ENCODE results near the gene ARRDC5. TPM values are rescaled to one million over a fixed set of nuclear protein-coding genes. Genes with fewer than 3 reads are reported as not detected.
"Not testable (repeated sequence)": the region's sequence is repeated elsewhere in the genome, so short reads cannot be mapped to it uniquely, and the experiment has no call there.

Gene ARRDC5
- total RNA-seq = not detected in 2 replicates

- no peak for DNase-seq (ENCODE audit: low read depth)
- H3K36me3 ChIP-seq (ENCODE audit: control insufficient read depth, insufficient read depth, low read length) = no peaks in the 10 kb centered on the region
- H3K27me3 ChIP-seq (ENCODE audit: control insufficient read depth, insufficient read depth, low read length) = no peaks in the 10 kb centered on the region
- no peak for TF ChIP-seq CTCF (IDR thresholded peaks at IDR 0.05; ENCODE audit: insufficient read depth, low read length, poor library complexity, severe bottlenecking)
- no peak within 1 kb of the TSS for H3K4me3 ChIP-seq (ENCODE audit: low read depth, low read length)
Measured at GRCh38 chr19:4902796-4903195, at the start of gene ARRDC5. Gene ARRDC5, minus strand, starts transcription at chr19:4902896. Its CDS starts 71 bp downstream, at chr19:4902825.

DNA sequence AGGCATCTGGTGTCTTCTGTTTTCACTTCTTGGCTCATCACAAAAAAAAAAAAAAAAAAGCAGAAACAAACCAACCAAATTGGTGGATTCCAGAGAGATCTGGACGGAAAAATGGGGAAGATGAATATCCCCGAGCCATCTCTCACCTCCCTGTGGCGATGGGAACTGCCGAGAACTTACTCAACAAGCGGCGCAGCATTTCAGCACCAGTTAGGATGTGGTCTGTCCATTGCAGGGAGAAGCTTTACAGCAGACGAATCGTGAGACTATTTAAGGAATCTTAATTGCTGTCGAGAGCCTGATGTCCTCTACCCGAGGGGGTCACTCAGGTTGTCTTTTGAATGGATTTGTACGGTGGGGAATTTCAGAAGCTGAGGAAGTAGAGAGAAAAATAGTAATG is 49.0 kb upstream of the ARRDC5 start:
- Histone ChIP-seq H3K4me3 (ENCODE audit: low read depth, low read length) (no peak overlapping the region), H3K27me3 (ENCODE audit: control insufficient read depth, insufficient read depth, low read length) (no peaks in the 10 kb centered on the region), H3K36me3 (ENCODE audit: control insufficient read depth, insufficient read depth, low read length) (no peaks in the 10 kb centered on the region)
- TF ChIP-seq CTCF (IDR thresholded peaks at IDR 0.05; ENCODE audit: insufficient read depth, low read length, poor library complexity, severe bottlenecking) = no peak
- no peak for DNase-seq (ENCODE audit: low read depth)

GRCh38 chr19:4950650-4951049 is 48.0 kb upstream of the ARRDC5 start:
- H3K4me3 ChIP-seq (ENCODE audit: low read depth, low read length); DNase-seq (ENCODE audit: low read depth); H3K27me3 ChIP-seq (ENCODE audit: control insufficient read depth, insufficient read depth, low read length); H3K36me3 ChIP-seq (ENCODE audit: control insufficient read depth, insufficient read depth, low read length): not testable (repeated sequence)

- not testable (repeated sequence) for H3K4me3 ChIP-seq (ENCODE audit: low read depth, low read length); DNase-seq (ENCODE audit: low read depth); H3K36me3 ChIP-seq (ENCODE audit: control insufficient read depth, insufficient read depth, low read length)
Measured at GRCh38 chr19:4941638-4942169, 39.0 kb upstream of the ARRDC5 start.

DNA sequence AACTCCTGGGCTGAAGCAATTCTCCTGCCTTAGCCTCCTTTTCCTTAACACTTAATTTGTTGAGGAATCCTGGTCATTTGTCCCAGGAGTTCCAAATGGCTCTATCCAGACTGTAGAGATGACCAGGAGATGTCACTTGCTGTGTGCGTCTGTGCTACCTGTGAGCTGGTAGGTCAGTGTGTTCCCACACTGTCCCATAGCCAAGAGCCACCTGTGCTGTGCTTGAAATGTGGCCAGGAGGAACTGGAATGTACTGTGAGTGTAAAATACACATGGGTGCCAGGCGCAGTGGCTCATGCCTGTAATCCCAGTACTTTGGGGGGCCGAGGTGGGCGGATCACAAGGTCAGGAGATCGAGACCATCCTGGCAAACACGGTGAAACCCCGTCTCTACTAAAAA is 36.8 kb upstream of the ARRDC5 start:
- DNase-seq (ENCODE audit: low read depth) = no peak
- TF ChIP-seq CTCF (IDR thresholded peaks at IDR 0.05; ENCODE audit: insufficient read depth, low read length, poor library complexity, severe bottlenecking) = no peak
- H3K27me3 ChIP-seq (ENCODE audit: control insufficient read depth, insufficient read depth, low read length) = no peaks in the 10 kb centered on the region
- no peaks in the 10 kb centered on the region for H3K36me3 ChIP-seq (ENCODE audit: control insufficient read depth, insufficient read depth, low read length)
- no peak overlapping the region for H3K4me3 ChIP-seq (ENCODE audit: low read depth, low read length)

More at GRCh38 chr19:4941638-4942169, 39.0 kb upstream of the ARRDC5 start:
- not testable (repeated sequence) for H3K27me3 ChIP-seq (ENCODE audit: control insufficient read depth, insufficient read depth, low read length)

- not testable (repeated sequence) for H3K36me3 ChIP-seq (ENCODE audit: control insufficient read depth, insufficient read depth, low read length); H3K4me3 ChIP-seq (ENCODE audit: low read depth, low read length); H3K27me3 ChIP-seq (ENCODE audit: control insufficient read depth, insufficient read depth, low read length); DNase-seq (ENCODE audit: low read depth)
Measured at GRCh38 chr19:4938461-4938860, 35.8 kb upstream of the ARRDC5 start.

DNA sequence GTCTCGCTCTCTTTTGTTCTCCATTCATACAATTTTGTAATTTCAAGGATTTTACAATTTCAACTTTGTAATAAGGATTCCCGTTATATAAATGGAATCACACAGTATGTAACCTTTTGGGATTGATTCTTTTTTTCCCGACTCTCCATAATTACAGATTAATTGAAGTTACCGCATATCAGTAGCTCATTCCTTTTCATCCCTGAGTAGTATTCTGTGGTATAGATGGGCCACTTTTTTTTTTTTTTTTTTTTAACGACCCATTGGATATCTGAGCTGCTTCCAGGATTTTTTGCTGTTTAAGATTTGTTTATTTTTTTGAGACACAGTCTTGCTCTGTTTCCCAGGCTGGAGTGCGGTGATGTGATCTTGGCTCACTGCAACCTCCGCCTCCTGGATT is 34.4 kb upstream of the ARRDC5 start:
- TF ChIP-seq CTCF (IDR thresholded peaks at IDR 0.05; ENCODE audit: insufficient read depth, low read length, poor library complexity, severe bottlenecking) = no peak
- H3K36me3 ChIP-seq (ENCODE audit: control insufficient read depth, insufficient read depth, low read length) = peaks cover 2% of the 10 kb centered on the region
- no peak overlapping the region for H3K4me3 ChIP-seq (ENCODE audit: low read depth, low read length)
- H3K27me3 ChIP-seq (ENCODE audit: control insufficient read depth, insufficient read depth, low read length) = no peaks in the 10 kb centered on the region
- no peak for DNase-seq (ENCODE audit: low read depth)

Data from kidney epithelial cell (primary cell).